ENCODE results near the gene NFKBIE.
"Not testable (repeated sequence)": the region's sequence is repeated elsewhere in the genome, so short reads cannot be mapped to it uniquely, and the experiment has no call there.

The NFKBIE gene

GRCh38 chr6:44238687-44239350, 26.5 kb downstream of the NFKBIE start:
- peak; percentile 37 for DNase-seq

GRCh38 chr6:44237813-44238433, 27.4 kb downstream of the NFKBIE start:
- DNase-seq = peak; percentile 71

GRCh38 chr6:44237021-44237812, 28.1 kb downstream of the NFKBIE start:
- DNase-seq = peak; percentile 91

GRCh38 chr6:44235891-44236516, 29.3 kb downstream of the NFKBIE start:
- DNase-seq = no peak

GRCh38 chr6:44235269-44235668, 30.1 kb downstream of the NFKBIE start:
- no peak for DNase-seq

- peak; percentile 30 for DNase-seq
These were observed 31.0 kb downstream of the NFKBIE start for GRCh38 chr6:44234101-44235025.

GRCh38 chr6:44233567-44234100, 31.7 kb downstream of the NFKBIE start:
- DNase-seq = no peak

- DNase-seq = no peak
These were observed 32.4 kb downstream of the NFKBIE start for GRCh38 chr6:44232676-44233566.

GRCh38 chr6:44231426-44231825, 33.9 kb downstream of the NFKBIE start:
- not testable (repeated sequence) for DNase-seq

- DNase-seq = no peak
These were observed 35.2 kb downstream of the NFKBIE start for GRCh38 chr6:44230034-44230675.

- DNase-seq = no peak
These were observed 35.8 kb downstream of the NFKBIE start for GRCh38 chr6:44229376-44230033.

- no peak for DNase-seq
These were observed 36.5 kb downstream of the NFKBIE start for GRCh38 chr6:44228836-44229235.

GRCh38 chr6:44228433-44228832, 36.9 kb downstream of the NFKBIE start:
- DNase-seq = no peak

GRCh38 chr6:44228031-44228430, 37.3 kb downstream of the NFKBIE start:
- no peak for DNase-seq

GRCh38 chr6:44227148-44227793, 38.1 kb downstream of the NFKBIE start:
- DNase-seq = no peak

- no peak for DNase-seq
These were observed 38.8 kb downstream of the NFKBIE start for GRCh38 chr6:44226368-44227147.

GRCh38 chr6:44225579-44226325, 39.6 kb downstream of the NFKBIE start:
- DNase-seq = no peak

GRCh38 chr6:44224965-44225305, 40.4 kb downstream of the NFKBIE start:
- DNase-seq = no peak
